Stimulated activated CD8-positive, alpha-beta memory T cell treated with anti-CD3 and anti-CD28 coated beads, Interleukin-4, amount 100 ng/mL, for 48 hours (primary cell): ENCODE data around the gene HBA1.
"Not testable (repeated sequence)": the region's sequence is repeated elsewhere in the genome, so short reads cannot be mapped to it uniquely, and the experiment has no call there.

Experiments
- DNase-seq: peaks from one replicate; pipeline ENCODE4 v3.0.0-alpha.2; 2020

The HBA1 gene

DNA sequence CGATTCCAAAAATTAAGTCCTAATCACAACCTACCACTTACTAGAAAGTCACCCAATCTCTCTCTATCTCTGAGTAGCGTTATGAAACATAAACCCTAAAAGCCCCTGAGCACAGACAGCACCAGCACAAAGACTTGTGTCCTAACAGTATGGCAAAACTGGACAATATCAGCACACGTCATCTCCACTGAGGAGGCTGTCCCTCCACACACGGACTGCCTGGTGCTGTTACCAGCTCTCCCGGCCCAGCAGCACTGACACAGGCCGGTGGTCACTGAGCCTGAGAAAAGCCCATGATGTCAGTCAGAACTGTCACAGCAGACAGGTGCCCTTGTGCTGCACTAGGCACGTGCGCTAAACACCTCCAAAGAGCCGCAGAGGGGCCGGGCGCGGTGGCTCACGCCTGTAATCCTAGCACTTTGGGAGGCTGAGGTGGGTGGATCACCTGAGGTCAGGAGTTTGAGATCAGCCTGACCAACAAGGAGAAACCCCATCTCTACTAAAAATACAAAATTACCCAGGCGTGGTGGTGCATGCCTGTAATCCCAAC is 35.2 kb downstream of the HBA1 start:
- DNase-seq, result not testable (repeated sequence)

DNA sequence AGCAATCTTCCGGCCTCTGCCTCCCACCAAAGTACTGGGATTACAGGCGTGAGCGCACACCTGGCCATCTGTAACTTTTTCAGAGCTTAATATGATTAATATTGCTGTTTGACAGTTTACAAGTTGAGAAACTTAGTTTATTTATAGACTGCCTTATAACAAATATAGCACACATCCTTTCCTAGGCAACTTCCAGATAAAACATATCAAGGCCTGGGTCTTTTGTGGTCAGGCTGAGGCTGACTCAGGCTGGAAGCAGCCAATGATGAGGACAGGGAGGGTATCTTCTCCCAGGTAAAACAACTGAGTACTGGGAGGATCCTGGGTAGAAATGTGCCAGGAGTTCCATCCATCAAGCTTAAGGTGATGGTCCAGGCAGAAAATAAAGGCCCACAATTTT is 36.5 kb downstream of the HBA1 start:
- DNase-seq, result no peak

DNA sequence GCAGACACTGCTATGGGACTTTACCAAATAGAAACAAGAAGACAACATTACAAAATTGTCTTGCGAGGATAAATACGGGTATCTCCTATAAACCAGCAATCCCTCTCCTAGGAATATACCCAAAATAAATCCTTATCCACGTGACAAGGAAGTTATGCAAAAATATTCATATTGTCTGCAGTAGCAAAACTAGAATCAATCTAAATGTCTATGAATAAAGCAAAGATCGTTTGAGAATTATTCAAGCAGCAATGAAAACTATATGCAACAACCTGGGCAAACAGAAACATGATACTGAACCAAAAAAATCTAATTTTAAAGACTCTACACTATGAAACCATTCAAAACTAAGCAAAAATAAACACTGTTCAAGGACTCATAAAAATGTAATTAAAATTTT is 43.5 kb downstream of the HBA1 start:
- DNase-seq, result no peak
